A673 (cell line): Measurements from ENCODE around the gene NOB1.

Source experiments
- EZH2 ChIP-seq: fragments of 200-600 bp; sonication (generic); IDR thresholded peaks from 2 replicates; pipeline ENCODE4 v1.6.1; 2017; ENCODE audit warnings: borderline replicate concordance, low read depth, mild to moderate bottlenecking, mixed read lengths, antibody characterized with exemption, low read length; ENCODE audit not compliant: poor library complexity, severe bottlenecking
- TF ChIP-seq, protein P1 (sequence below): fragments of 300-800, 200-600 bp; sonication (generic); conservative IDR thresholded peaks from 2 replicates; pipeline ENCODE4 v1.5.1; 2017; ENCODE audit warnings: low read depth, mild to moderate bottlenecking, antibody characterized with exemption, low read length, moderate library complexity, mixed read lengths

DNA sequence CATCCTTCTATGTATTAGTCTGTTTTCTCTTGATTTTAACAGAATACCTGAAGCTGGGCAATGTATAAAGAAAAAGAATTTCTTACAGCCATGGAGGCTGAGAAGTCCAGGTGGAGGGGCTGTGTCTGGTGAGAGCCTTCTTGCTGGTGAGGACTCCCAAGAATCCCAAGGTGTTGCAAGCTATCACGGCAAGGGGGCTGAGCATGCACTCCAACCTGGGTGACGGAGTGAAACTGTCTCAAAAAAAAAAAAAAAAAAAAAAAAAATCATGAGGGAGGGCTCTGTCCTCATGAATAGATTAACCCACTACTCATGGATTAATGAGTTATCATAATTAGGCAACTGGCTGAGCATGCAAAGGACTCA is 47.8 kb downstream of the NOB1 start:
- TF ChIP-seq, protein P1, sequence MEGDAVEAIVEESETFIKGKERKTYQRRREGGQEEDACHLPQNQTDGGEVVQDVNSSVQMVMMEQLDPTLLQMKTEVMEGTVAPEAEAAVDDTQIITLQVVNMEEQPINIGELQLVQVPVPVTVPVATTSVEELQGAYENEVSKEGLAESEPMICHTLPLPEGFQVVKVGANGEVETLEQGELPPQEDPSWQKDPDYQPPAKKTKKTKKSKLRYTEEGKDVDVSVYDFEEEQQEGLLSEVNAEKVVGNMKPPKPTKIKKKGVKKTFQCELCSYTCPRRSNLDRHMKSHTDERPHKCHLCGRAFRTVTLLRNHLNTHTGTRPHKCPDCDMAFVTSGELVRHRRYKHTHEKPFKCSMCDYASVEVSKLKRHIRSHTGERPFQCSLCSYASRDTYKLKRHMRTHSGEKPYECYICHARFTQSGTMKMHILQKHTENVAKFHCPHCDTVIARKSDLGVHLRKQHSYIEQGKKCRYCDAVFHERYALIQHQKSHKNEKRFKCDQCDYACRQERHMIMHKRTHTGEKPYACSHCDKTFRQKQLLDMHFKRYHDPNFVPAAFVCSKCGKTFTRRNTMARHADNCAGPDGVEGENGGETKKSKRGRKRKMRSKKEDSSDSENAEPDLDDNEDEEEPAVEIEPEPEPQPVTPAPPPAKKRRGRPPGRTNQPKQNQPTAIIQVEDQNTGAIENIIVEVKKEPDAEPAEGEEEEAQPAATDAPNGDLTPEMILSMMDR: no peak
- TF ChIP-seq EZH2: no peak
